Trophoblast cell (in vitro differentiated cells and primary cell): Measurements from ENCODE around the gene CDKL2.
"Not testable (repeated sequence)": the region's sequence is repeated elsewhere in the genome, so short reads cannot be mapped to it uniquely, and the experiment has no call there.

Experiments
- DNase-seq, 2 donors: peaks; one replicate each; pipeline ENCODE4 v3.0.0-alpha.2; 2016
- H2AFZ ChIP-seq: 2 replicates; pipeline ENCODE4 v1.6.1; 2013; ENCODE audit warnings: low read length, moderate library complexity, mild to moderate bottlenecking; ENCODE audit not compliant: insufficient read depth, poor library complexity
- H2AK5ac ChIP-seq: 2 replicates; pipeline ENCODE4 v1.6.1; 2013; ENCODE audit warnings: mild to moderate bottlenecking, low read length
- H2BK120ac ChIP-seq: 2 replicates; pipeline ENCODE4 v1.6.1; 2013; ENCODE audit warnings: low read length, mild to moderate bottlenecking, moderate library complexity; ENCODE audit not compliant: insufficient read depth, poor library complexity
- H2BK12ac ChIP-seq: 2 replicates; pipeline ENCODE4 v1.6.1; 2013; ENCODE audit warnings: mild to moderate bottlenecking, low read length, moderate library complexity
- H2BK5ac ChIP-seq: 2 replicates; pipeline ENCODE4 v1.6.1; 2013; ENCODE audit warnings: low read length, low read depth, moderate library complexity, mild to moderate bottlenecking; ENCODE audit not compliant: poor library complexity
- H3K14ac ChIP-seq: 2 replicates; pipeline ENCODE4 v1.6.1; 2013; ENCODE audit warnings: mild to moderate bottlenecking, low read length
- H3K18ac ChIP-seq: 2 replicates; pipeline ENCODE4 v1.6.1; 2013; ENCODE audit warnings: mild to moderate bottlenecking, low read length
- H3K23ac ChIP-seq: 2 replicates; pipeline ENCODE4 v1.6.1; 2013; ENCODE audit warnings: low read length
- H3K27ac ChIP-seq: 2 replicates; pipeline ENCODE4 v1.5.1; 2013; ENCODE audit warnings: low read depth, mild to moderate bottlenecking, inconsistent platforms, low read length, moderate library complexity
- H3K27me3 ChIP-seq: 2 replicates; pipeline ENCODE4 v1.6.1; 2013; ENCODE audit warnings: inconsistent platforms, mild to moderate bottlenecking, low read length, moderate library complexity; ENCODE audit not compliant: insufficient read depth
- H3K36me3 ChIP-seq, 2 experiments: 1 replicate in 1 of 2; 2 replicates in 1 of 2; pipeline ENCODE4 v1.6.1; 2013; ENCODE audit warnings: low read length in 2 of 2, mild to moderate bottlenecking in 2 of 2, moderate library complexity in 1 of 2; ENCODE audit not compliant: insufficient read depth in 2 of 2, control insufficient read depth in 1 of 2
- H3K4ac ChIP-seq: 2 replicates; pipeline ENCODE4 v1.6.1; 2013; ENCODE audit warnings: low read depth, mild to moderate bottlenecking, low read length, moderate library complexity
- H3K4me1 ChIP-seq, 2 experiments: 1 replicate in 1 of 2; 2 replicates in 1 of 2; pipeline ENCODE4 v1.6.1; 2013; ENCODE audit warnings: low read length in 2 of 2, mild to moderate bottlenecking in 2 of 2, moderate library complexity in 1 of 2; ENCODE audit not compliant: insufficient read depth in 2 of 2, control insufficient read depth in 1 of 2
- H3K4me2 ChIP-seq: 2 replicates; pipeline ENCODE4 v1.6.1; 2013; ENCODE audit warnings: inconsistent platforms, mild to moderate bottlenecking, low read length, moderate library complexity
- H3K4me3 ChIP-seq: 2 replicates; pipeline ENCODE4 v1.5.1; 2013; ENCODE audit warnings: mild to moderate bottlenecking, low read depth, low read length, inconsistent platforms
- H3K79me1 ChIP-seq: one replicate; pipeline ENCODE4 v1.6.1; 2013; ENCODE audit warnings: low read length
- H3K79me2 ChIP-seq: 2 replicates; pipeline ENCODE4 v1.6.1; 2013; ENCODE audit warnings: low read length, mild to moderate bottlenecking; ENCODE audit not compliant: control insufficient read depth, insufficient read depth, poor library complexity
- H3K9ac ChIP-seq: 2 replicates; pipeline ENCODE4 v1.6.1; 2013; ENCODE audit warnings: mild to moderate bottlenecking, low read length
- H3K9me3 ChIP-seq: 2 replicates; pipeline ENCODE4 v1.6.1; 2013; ENCODE audit warnings: low read depth, mild to moderate bottlenecking, control low read depth, inconsistent platforms, low read length; ENCODE audit not compliant: insufficient read depth
- H4K12ac ChIP-seq: 2 replicates; pipeline ENCODE4 v1.6.1; 2013; ENCODE audit warnings: low read depth, mild to moderate bottlenecking, low read length, moderate library complexity
- H4K8ac ChIP-seq: 2 replicates; pipeline ENCODE4 v1.6.1; 2013; ENCODE audit warnings: low read depth, mild to moderate bottlenecking, low read length, moderate library complexity
- H4K91ac ChIP-seq: one replicate; pipeline ENCODE4 v1.6.1; 2013; ENCODE audit warnings: low read depth, mild to moderate bottlenecking, low read length, moderate library complexity
- WGBS: extraction: QIAGEN DNeasy Blood & Tissue Kit; methylation state at CpG from one replicate; pipeline ENCODE4 v1.1.7; 2013; ENCODE audit warnings: missing lambda C conversion rate; ENCODE audit not compliant: insufficient read length, insufficient coverage; ENCODE audit errors: extremely low coverage; 5-methylcytosine and 5-hydroxymethylcytosine counted together

CDKL2 gene

GRCh38 chr4:75544870-75545269 lies 85.5 kb downstream of the CDKL2 start:
- Histone ChIP-seq H3K79me1 (peaks cover 9% of the 10 kb centered on the region), H3K27ac (no peak overlapping the region), H3K4me3 (no peak overlapping the region), H2BK5ac (no peak overlapping the region), H2BK12ac (peak overlapping the region; percentile 3), H3K9ac (no peak overlapping the region), H4K8ac (no peak overlapping the region), H2AFZ (no peak overlapping the region), H4K91ac (peak overlapping the region; percentile 38), H2AK5ac (peak overlapping the region; percentile 49), H3K14ac (no peak overlapping the region), H3K18ac (no peak overlapping the region), H4K12ac (no peak overlapping the region), H3K4me1 (peaks cover 4 to 8% of the 10 kb centered on the region in 2 experiments), H3K4ac (no peak overlapping the region), H3K36me3 (peaks cover 0 to 2% of the 10 kb centered on the region in 2 experiments), H3K79me2 (no peaks in the 10 kb centered on the region), H3K27me3 (no peaks in the 10 kb centered on the region), H2BK120ac (no peak overlapping the region), H3K9me3 (no peaks in the 10 kb centered on the region), H3K23ac (no peak overlapping the region), H3K4me2 (no peak overlapping the region)
- no peak for DNase-seq
- WGBS: no CpG with 5 or more reads among the region's 3 CpGs

- H2BK12ac ChIP-seq: peak overlapping the region; percentile 62
- H3K27ac ChIP-seq, H4K12ac ChIP-seq, H3K36me3 ChIP-seq, H4K91ac ChIP-seq, H3K4me2 ChIP-seq, H3K9me3 ChIP-seq, H2AK5ac ChIP-seq, H3K4ac ChIP-seq, H3K18ac ChIP-seq, H4K8ac ChIP-seq, H3K9ac ChIP-seq, H3K27me3 ChIP-seq, H3K79me2 ChIP-seq, H3K23ac ChIP-seq, H3K79me1 ChIP-seq, H2BK5ac ChIP-seq, H3K4me1 ChIP-seq, H2BK120ac ChIP-seq, H3K14ac ChIP-seq, H3K4me3 ChIP-seq, H2AFZ ChIP-seq: not testable (repeated sequence)
- no CpG with 5 or more reads among the region's 8 CpGs for WGBS
- DNase-seq: peak; percentile 48 to 58
Observed at GRCh38 chr4:75544220-75544619, 86.1 kb downstream of the CDKL2 start.

- H3K4me1 ChIP-seq: peaks cover 2 to 4% of the 10 kb centered on the region in 2 experiments
- no peaks in the 10 kb centered on the region for H3K27me3 ChIP-seq
- H3K18ac ChIP-seq: no peak overlapping the region
- no peak overlapping the region for H2BK12ac ChIP-seq
- H3K79me2 ChIP-seq: no peaks in the 10 kb centered on the region
- no peak overlapping the region for H4K8ac ChIP-seq
- peaks cover 9% of the 10 kb centered on the region for H3K79me1 ChIP-seq
- no peak overlapping the region for H3K9ac ChIP-seq
- no peak overlapping the region for H3K4me2 ChIP-seq
- H2AFZ ChIP-seq: no peak overlapping the region
- no peak overlapping the region for H2BK5ac ChIP-seq
- no peak overlapping the region for H3K23ac ChIP-seq
- H3K14ac ChIP-seq: no peak overlapping the region
- H3K9me3 ChIP-seq: no peaks in the 10 kb centered on the region
- peak; percentile 57 to 76 for DNase-seq
- H3K27ac ChIP-seq: peak overlapping the region; percentile 64
- H3K4ac ChIP-seq: no peak overlapping the region
- peaks cover 0 to 2% of the 10 kb centered on the region in 2 experiments for H3K36me3 ChIP-seq
- H3K4me3 ChIP-seq: no peak overlapping the region
- H4K12ac ChIP-seq: no peak overlapping the region
- no peak overlapping the region for H2AK5ac ChIP-seq
- no peak overlapping the region for H2BK120ac ChIP-seq
- no peak overlapping the region for H4K91ac ChIP-seq
Observed at GRCh38 chr4:75542824-75543223, 87.5 kb downstream of the CDKL2 start.

GRCh38 chr4:75537308-75537707 lies 93.0 kb downstream of the CDKL2 start:
- not testable (repeated sequence) for H3K4me2 ChIP-seq, H3K4me3 ChIP-seq, H3K9me3 ChIP-seq, H4K8ac ChIP-seq, H2AK5ac ChIP-seq, H3K4me1 ChIP-seq, H2BK12ac ChIP-seq, H2AFZ ChIP-seq, H3K79me2 ChIP-seq, H3K9ac ChIP-seq, H2BK120ac ChIP-seq, H3K18ac ChIP-seq, H3K27me3 ChIP-seq, H3K36me3 ChIP-seq, H2BK5ac ChIP-seq, H3K23ac ChIP-seq, H4K91ac ChIP-seq, H3K27ac ChIP-seq, H3K14ac ChIP-seq, H3K4ac ChIP-seq, H3K79me1 ChIP-seq, H4K12ac ChIP-seq, DNase-seq
- WGBS: no CpG with 5 or more reads among the region's 6 CpGs
